Ishikawa (cell line): ENCODE data around the gene THOC5.
A peak's percentile ranks its signal among the peaks of the same experiment; 100 is the strongest.

Experiments used
- CEBPB ChIP-seq: IDR thresholded peaks from 2 replicates; pipeline ENCODE4 v1.6.1; 2012
- CREB1 ChIP-seq: IDR thresholded peaks from 2 replicates; pipeline ENCODE4 v1.6.1; 2012; ENCODE audit warnings: low read depth
- EGR1 ChIP-seq: IDR thresholded peaks from 2 replicates; pipeline ENCODE4 v1.6.1; 2012
- EP300 ChIP-seq: IDR thresholded peaks from 2 replicates; pipeline ENCODE4 v1.6.1; 2012; ENCODE audit warnings: borderline replicate concordance
- FOXM1 ChIP-seq: IDR thresholded peaks from 2 replicates; pipeline ENCODE4 v1.6.1; 2012; ENCODE audit warnings: low read depth, borderline replicate concordance
- MAX ChIP-seq: IDR thresholded peaks from 2 replicates; pipeline ENCODE4 v1.6.1; 2012
- NFIC ChIP-seq: IDR thresholded peaks from 2 replicates; pipeline ENCODE4 v1.6.1; 2012
- RAD21 ChIP-seq: IDR thresholded peaks from 2 replicates; pipeline ENCODE4 v1.6.1; 2012; ENCODE audit warnings: low read depth
- TAF1 ChIP-seq: IDR thresholded peaks from 2 replicates; pipeline ENCODE4 v1.6.1; 2012; ENCODE audit warnings: low read depth, mild to moderate bottlenecking
- TCF12 ChIP-seq: IDR thresholded peaks from 2 replicates; pipeline ENCODE4 v1.6.1; 2012; ENCODE audit warnings: low read depth
- TEAD4 ChIP-seq: IDR thresholded peaks from 2 replicates; pipeline ENCODE4 v1.6.1; 2012
- USF1 ChIP-seq: IDR thresholded peaks from 2 replicates; pipeline ENCODE4 v1.6.1; 2012
- YY1 ChIP-seq: IDR thresholded peaks from 2 replicates; pipeline ENCODE4 v1.6.1; 2012; ENCODE audit warnings: low read depth
- ZBTB7A ChIP-seq: IDR thresholded peaks from 2 replicates; pipeline ENCODE4 v1.6.1; 2012; ENCODE audit warnings: low read depth
- TF ChIP-seq, protein P1 (sequence below): IDR thresholded peaks from 2 replicates; pipeline ENCODE4 v1.6.1; 2012; ENCODE audit warnings: low read depth, mild to moderate bottlenecking

THOC5 gene

DNA sequence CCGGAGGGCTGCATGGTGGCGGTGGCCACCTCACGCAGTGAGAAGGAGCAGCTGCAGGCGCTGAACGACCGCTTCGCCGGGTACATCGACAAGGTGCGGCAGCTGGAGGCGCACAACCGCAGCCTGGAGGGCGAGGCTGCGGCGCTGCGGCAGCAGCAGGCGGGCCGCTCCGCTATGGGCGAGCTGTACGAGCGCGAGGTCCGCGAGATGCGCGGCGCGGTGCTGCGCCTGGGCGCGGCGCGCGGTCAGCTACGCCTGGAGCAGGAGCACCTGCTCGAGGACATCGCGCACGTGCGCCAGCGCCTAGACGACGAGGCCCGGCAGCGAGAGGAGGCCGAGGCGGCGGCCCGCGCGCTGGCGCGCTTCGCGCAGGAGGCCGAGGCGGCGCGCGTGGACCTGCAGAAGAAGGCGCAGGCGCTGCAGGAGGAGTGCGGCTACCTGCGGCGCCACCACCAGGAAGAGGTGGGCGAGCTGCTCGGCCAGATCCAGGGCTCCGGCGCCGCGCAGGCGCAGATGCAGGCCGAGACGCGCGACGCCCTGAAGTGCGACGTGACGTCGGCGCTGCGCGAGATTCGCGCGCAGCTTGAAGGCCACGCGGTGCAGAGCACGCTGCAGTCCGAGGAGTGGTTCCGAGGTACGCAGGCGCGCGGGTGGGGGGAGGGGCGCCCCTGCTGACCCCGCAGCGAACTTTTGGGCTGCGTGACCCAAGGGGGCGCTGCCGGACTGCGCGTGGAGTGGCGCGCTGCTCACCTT lies 72.9 kb downstream of the THOC5 start:
- TF ChIP-seq TCF12 = no peak
- no peak for TF ChIP-seq TEAD4
- no peak for TF ChIP-seq ZBTB7A
- no peak for TF ChIP-seq FOXM1
- no peak for TF ChIP-seq USF1
- TF ChIP-seq NFIC = no peak
- TF ChIP-seq EGR1 = no peak
- TF ChIP-seq, protein P1, sequence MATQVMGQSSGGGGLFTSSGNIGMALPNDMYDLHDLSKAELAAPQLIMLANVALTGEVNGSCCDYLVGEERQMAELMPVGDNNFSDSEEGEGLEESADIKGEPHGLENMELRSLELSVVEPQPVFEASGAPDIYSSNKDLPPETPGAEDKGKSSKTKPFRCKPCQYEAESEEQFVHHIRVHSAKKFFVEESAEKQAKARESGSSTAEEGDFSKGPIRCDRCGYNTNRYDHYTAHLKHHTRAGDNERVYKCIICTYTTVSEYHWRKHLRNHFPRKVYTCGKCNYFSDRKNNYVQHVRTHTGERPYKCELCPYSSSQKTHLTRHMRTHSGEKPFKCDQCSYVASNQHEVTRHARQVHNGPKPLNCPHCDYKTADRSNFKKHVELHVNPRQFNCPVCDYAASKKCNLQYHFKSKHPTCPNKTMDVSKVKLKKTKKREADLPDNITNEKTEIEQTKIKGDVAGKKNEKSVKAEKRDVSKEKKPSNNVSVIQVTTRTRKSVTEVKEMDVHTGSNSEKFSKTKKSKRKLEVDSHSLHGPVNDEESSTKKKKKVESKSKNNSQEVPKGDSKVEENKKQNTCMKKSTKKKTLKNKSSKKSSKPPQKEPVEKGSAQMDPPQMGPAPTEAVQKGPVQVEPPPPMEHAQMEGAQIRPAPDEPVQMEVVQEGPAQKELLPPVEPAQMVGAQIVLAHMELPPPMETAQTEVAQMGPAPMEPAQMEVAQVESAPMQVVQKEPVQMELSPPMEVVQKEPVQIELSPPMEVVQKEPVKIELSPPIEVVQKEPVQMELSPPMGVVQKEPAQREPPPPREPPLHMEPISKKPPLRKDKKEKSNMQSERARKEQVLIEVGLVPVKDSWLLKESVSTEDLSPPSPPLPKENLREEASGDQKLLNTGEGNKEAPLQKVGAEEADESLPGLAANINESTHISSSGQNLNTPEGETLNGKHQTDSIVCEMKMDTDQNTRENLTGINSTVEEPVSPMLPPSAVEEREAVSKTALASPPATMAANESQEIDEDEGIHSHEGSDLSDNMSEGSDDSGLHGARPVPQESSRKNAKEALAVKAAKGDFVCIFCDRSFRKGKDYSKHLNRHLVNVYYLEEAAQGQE = no peak
- no peak for TF ChIP-seq RAD21
- TF ChIP-seq CEBPB = no peak
- no peak for TF ChIP-seq TAF1
- no peak for TF ChIP-seq YY1
- TF ChIP-seq MAX = no peak
- no peak for TF ChIP-seq CREB1
- TF ChIP-seq EP300 = no peak

- TF ChIP-seq TAF1 = no peak
- peak; percentile 62 for TF ChIP-seq YY1
- TF ChIP-seq, protein P1 = no peak
Measured at GRCh38 chr22:29480262-29480511, 73.4 kb downstream of the THOC5 start.

GRCh38 chr22:29479417-29480261 lies 73.9 kb downstream of the THOC5 start, which contains the start of gene NEFH:
NEFH (plus strand) TSS chr22:29480218; CDS start chr22:29480263, 45 bp downstream.
- TF ChIP-seq EGR1 (no peak), NFIC (no peak), RAD21 (no peak), MAX (peak; percentile 88; the same call in 1 of the 2 replicates), TEAD4 (no peak), EP300 (no peak), CEBPB (no peak), CREB1 (no peak), TAF1 (peak; percentile 42; the same call in 1 of the 2 replicates), ZBTB7A (peak; percentile 79; the same call in 1 of the 2 replicates), USF1 (no peak), FOXM1 (no peak), TCF12 (no peak), YY1 (no peak)
- TF ChIP-seq, protein P1 = no peak
